Measurements from ENCODE around the gene RXYLT1.

GRCh38 chr12:63795032-63795687 is 15.5 kb downstream of the RXYLT1 start:
- TF ChIP-seq POLR2AphosphoS5 (IDR thresholded peaks at IDR 0.05; ENCODE audit: low read depth, low read length) (no peak), ZNF274 (IDR thresholded peaks at IDR 0.05; ENCODE audit: borderline replicate concordance, extremely low read depth, low read length) (no peak), POLR2A (IDR thresholded peaks at IDR 0.05; ENCODE audit: control extremely low read depth in 1 of 2, low read depth in 2 of 2, low read length in 2 of 2) (no peak), CTCF (IDR thresholded peaks at IDR 0.05; ENCODE audit: control extremely low read depth in 1 of 3, insufficient read depth in 1 of 3, low read depth in 1 of 3, low read length in 3 of 3) (no peak)
